Spleen (tissue), 7 donors: Measurements from ENCODE around the gene HTRA2.

ENCODE experiments used
- CTCF ChIP-seq, 11 experiments: fragments of 200-600 bp in 7 of 11; fragments of 450-650 bp in 4 of 11; sonication (generic) in 4 of 11; IDR thresholded peaks in 8 of 11; conservative IDR thresholded peaks in 3 of 11; 1 replicate in 7 of 11; 2 replicates in 4 of 11; pipeline versions ENCODE4 v1.4.0 to v1.8.0; 2016 to 2021; ENCODE audit warnings: antibody characterized with exemption in 11 of 11, inconsistent platforms in 4 of 11, mild to moderate bottlenecking in 1 of 11
- POLR2A ChIP-seq, 3 donors: fragments of 450-650 bp; IDR thresholded peaks; one replicate each; pipeline ENCODE4 v1.5.1; 2017; ENCODE audit warnings: antibody characterized with exemption in 3 of 3, mild to moderate bottlenecking in 1 of 3
- donor health status: DM: no; HTN: no; CAD: no; lungs with moderate emphysema.
- donor health status: DM: no; HTN: no; CAD: no.
- donor health status: DM: no; HTN: no; CAD: no.

GRCh38 chr2:74481961-74482800 lies 47.6 kb upstream of the HTRA2 start:
- TF ChIP-seq CTCF (IDR thresholded peaks at IDR 0.05 in 8 of 11, conservative IDR thresholded peaks at IDR 0.05 in 3 of 11) (no peak), POLR2A (IDR thresholded peaks at IDR 0.05) (no peak)
